ENCODE data around the gene CHAF1A.

Gene CHAF1A

DNA sequence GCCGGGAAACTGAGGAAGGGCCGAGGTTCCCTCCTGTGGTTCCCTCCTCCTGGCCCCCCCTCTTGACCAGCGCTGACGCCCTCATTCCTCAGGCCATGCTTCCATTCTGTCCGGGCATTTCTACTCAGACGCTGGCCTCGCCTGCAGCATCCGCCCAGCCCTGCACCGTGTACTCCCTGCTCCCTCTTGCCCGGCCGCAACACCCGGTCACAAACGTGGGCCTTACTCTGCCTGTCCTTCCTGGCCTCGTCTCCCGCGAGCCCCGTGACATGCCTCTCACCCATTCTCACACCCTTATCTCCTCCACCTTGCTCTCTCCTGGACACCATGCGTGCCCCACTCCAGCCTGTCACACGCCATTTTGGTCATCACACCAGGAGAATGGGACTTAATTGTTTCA, 80.9 kb downstream of the CHAF1A start:
- Histone ChIP-seq H4K20me1 (ENCODE audit: insufficient read depth, low read length) (0 out of 2 replicates have a peak, but pooled peaks cover 3% of the 10 kb centered on the region), H3K9ac (ENCODE audit: low read depth, low read length) (no peak overlapping the region)

DNA sequence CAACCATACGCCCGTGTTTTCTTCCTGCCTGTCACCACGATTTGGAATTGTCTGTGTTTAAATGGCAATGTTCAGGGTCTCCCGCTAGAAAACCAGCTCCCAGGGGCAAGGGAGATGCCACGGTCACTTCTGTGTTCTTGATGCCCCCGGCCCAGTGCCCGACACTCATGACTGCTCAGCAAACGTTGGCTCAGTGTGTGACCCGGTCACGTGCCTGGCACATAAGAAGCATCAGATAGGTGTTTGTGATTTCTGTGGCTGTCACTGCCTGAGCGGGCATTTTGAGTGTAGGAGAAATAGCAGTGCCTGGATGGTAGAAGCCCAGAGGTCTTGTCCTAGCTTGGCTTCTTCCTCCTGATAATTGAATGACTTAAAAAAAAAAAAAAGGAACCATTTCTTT, 85.1 kb downstream of the CHAF1A start:
- Histone ChIP-seq H3K9ac (ENCODE audit: low read depth, low read length) (no peak overlapping the region), H3K4me1 (ENCODE audit: insufficient read depth, low read length) (no peaks in the 10 kb centered on the region), H3K79me2 (ENCODE audit: insufficient read depth, low read length) (no peaks in the 10 kb centered on the region), H3K27me3 (ENCODE audit: insufficient read depth, low read length, poor library complexity) (no peaks in the 10 kb centered on the region), H3K4me3 (ENCODE audit: low read depth in 1 of 2, low read length in 2 of 2) (no peak overlapping the region), H4K20me1 (ENCODE audit: insufficient read depth, low read length) (peaks cover 4% of the 10 kb centered on the region; the same call in 1 of the 2 replicates), H3K27ac (ENCODE audit: low read length) (no peak overlapping the region), H3K36me3 (ENCODE audit: insufficient read depth, low read length) (peaks cover 57% of the 10 kb centered on the region), H3K4me2 (ENCODE audit: insufficient read depth, low read length) (no peak overlapping the region), H3K9me3 (ENCODE audit: insufficient read depth, low read length, severe bottlenecking) (no peaks in the 10 kb centered on the region), H2AFZ (ENCODE audit: low read depth, low read length) (no peak overlapping the region)
- ATAC-seq (ENCODE audit: insufficient read depth, low read depth) = no peak
- DNase-seq = no peak
- no peak for TF ChIP-seq EZH2 (IDR thresholded peaks at IDR 0.05; ENCODE audit: borderline replicate concordance, low read depth, low read length, severe bottlenecking)
- TF ChIP-seq, protein P1, sequence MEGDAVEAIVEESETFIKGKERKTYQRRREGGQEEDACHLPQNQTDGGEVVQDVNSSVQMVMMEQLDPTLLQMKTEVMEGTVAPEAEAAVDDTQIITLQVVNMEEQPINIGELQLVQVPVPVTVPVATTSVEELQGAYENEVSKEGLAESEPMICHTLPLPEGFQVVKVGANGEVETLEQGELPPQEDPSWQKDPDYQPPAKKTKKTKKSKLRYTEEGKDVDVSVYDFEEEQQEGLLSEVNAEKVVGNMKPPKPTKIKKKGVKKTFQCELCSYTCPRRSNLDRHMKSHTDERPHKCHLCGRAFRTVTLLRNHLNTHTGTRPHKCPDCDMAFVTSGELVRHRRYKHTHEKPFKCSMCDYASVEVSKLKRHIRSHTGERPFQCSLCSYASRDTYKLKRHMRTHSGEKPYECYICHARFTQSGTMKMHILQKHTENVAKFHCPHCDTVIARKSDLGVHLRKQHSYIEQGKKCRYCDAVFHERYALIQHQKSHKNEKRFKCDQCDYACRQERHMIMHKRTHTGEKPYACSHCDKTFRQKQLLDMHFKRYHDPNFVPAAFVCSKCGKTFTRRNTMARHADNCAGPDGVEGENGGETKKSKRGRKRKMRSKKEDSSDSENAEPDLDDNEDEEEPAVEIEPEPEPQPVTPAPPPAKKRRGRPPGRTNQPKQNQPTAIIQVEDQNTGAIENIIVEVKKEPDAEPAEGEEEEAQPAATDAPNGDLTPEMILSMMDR (IDR thresholded peaks at IDR 0.05; ENCODE audit: borderline replicate concordance, extremely low read depth, low read length, poor library complexity, severe bottlenecking) = no peak

More for the DNA sequence above, 80.9 kb downstream of the CHAF1A start:
- H3K27me3 ChIP-seq (ENCODE audit: insufficient read depth, low read length, poor library complexity) = no peaks in the 10 kb centered on the region
- no peak overlapping the region for H3K27ac ChIP-seq (ENCODE audit: low read length)
- H3K79me2 ChIP-seq (ENCODE audit: insufficient read depth, low read length) = no peaks in the 10 kb centered on the region
- H3K9me3 ChIP-seq (ENCODE audit: insufficient read depth, low read length, severe bottlenecking) = no peaks in the 10 kb centered on the region
- no peak overlapping the region for H3K4me2 ChIP-seq (ENCODE audit: insufficient read depth, low read length)
- H3K36me3 ChIP-seq (ENCODE audit: insufficient read depth, low read length) = peaks cover 39% of the 10 kb centered on the region
- H3K4me1 ChIP-seq (ENCODE audit: insufficient read depth, low read length) = no peaks in the 10 kb centered on the region
- DNase-seq (no peak), ATAC-seq (ENCODE audit: insufficient read depth, low read depth) (no peak)
- TF ChIP-seq EZH2 (IDR thresholded peaks at IDR 0.05; ENCODE audit: borderline replicate concordance, low read depth, low read length, severe bottlenecking) = no peak
- TF ChIP-seq, protein P1 (IDR thresholded peaks at IDR 0.05; ENCODE audit: borderline replicate concordance, extremely low read depth, low read length, poor library complexity, severe bottlenecking) = no peak
- no peak overlapping the region for H2AFZ ChIP-seq (ENCODE audit: low read depth, low read length)
- no peak overlapping the region for H3K4me3 ChIP-seq (ENCODE audit: low read depth in 1 of 2, low read length in 2 of 2)

DNA sequence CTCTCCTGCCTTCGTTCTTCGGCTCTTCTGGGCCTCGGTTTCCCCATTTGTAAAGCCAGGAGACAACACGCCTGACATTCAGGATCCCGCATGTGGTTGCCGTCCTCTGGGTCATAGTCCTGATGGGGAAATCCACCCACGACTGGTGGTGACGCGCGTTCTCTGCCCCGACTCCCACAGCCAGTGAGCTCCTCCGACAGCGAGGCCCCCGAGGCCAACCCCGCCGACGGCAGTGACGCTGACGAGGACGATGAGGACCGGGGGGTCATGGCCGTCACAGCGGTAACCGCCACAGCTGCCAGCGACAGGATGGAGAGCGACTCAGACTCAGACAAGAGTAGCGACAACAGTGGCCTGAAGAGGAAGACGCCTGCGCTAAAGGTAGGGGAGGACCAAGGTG, 86.1 kb downstream of the CHAF1A start:
- no peaks in the 10 kb centered on the region for H3K4me1 ChIP-seq (ENCODE audit: insufficient read depth, low read length)
- no peaks in the 10 kb centered on the region for H3K27me3 ChIP-seq (ENCODE audit: insufficient read depth, low read length, poor library complexity)
- H3K9ac ChIP-seq (ENCODE audit: low read depth, low read length) = no peak overlapping the region
- TF ChIP-seq, protein P1 (IDR thresholded peaks at IDR 0.05; ENCODE audit: borderline replicate concordance, extremely low read depth, low read length, poor library complexity, severe bottlenecking) = no peak
- TF ChIP-seq EZH2 (IDR thresholded peaks at IDR 0.05; ENCODE audit: borderline replicate concordance, low read depth, low read length, severe bottlenecking) = no peak
- H2AFZ ChIP-seq (ENCODE audit: low read depth, low read length) = no peak overlapping the region
- no peak for DNase-seq
- no peak overlapping the region for H3K4me2 ChIP-seq (ENCODE audit: insufficient read depth, low read length)
- H3K79me2 ChIP-seq (ENCODE audit: insufficient read depth, low read length) = no peaks in the 10 kb centered on the region
- no peak for ATAC-seq (ENCODE audit: insufficient read depth, low read depth)
- H3K4me3 ChIP-seq (ENCODE audit: low read depth in 1 of 2, low read length in 2 of 2) = no peak overlapping the region
- H4K20me1 ChIP-seq (ENCODE audit: insufficient read depth, low read length) = peaks cover 8% of the 10 kb centered on the region; the same call in 1 of the 2 replicates
- no peak overlapping the region for H3K27ac ChIP-seq (ENCODE audit: low read length)
- H3K9me3 ChIP-seq (ENCODE audit: insufficient read depth, low read length, severe bottlenecking) = no peaks in the 10 kb centered on the region
- H3K36me3 ChIP-seq (ENCODE audit: insufficient read depth, low read length) = peaks cover 57% of the 10 kb centered on the region

DNA sequence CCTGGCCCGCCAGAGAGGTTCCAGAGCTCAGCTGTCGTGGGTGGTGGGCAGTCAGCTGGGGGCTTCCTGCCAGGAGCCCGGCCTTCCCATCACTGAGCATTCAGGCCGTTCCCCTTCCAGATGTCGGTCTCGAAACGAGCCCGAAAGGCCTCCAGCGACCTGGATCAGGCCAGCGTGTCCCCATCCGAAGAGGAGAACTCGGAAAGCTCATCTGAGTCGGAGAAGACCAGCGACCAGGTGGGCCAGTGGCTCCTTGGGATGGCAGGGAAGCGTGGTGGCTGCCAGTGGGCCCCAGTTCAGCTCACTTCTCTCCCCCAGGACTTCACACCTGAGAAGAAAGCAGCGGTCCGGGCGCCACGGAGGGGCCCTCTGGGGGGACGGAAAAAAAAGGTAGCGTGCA, 89.0 kb downstream of the CHAF1A start:
- H2AFZ ChIP-seq (ENCODE audit: low read depth, low read length) = no peak overlapping the region
- no peak overlapping the region for H3K9ac ChIP-seq (ENCODE audit: low read depth, low read length)
- H3K36me3 ChIP-seq (ENCODE audit: insufficient read depth, low read length) = peaks cover 75% of the 10 kb centered on the region
- ATAC-seq (ENCODE audit: insufficient read depth, low read depth) = no peak
- H4K20me1 ChIP-seq (ENCODE audit: insufficient read depth, low read length) = peaks cover 8% of the 10 kb centered on the region; the same call in 1 of the 2 replicates
- no peak for DNase-seq
- no peak overlapping the region for H3K4me3 ChIP-seq (ENCODE audit: low read depth in 1 of 2, low read length in 2 of 2)
- H3K27ac ChIP-seq (ENCODE audit: low read length) = no peak overlapping the region
- no peaks in the 10 kb centered on the region for H3K4me1 ChIP-seq (ENCODE audit: insufficient read depth, low read length)
- H3K79me2 ChIP-seq (ENCODE audit: insufficient read depth, low read length) = no peaks in the 10 kb centered on the region
- no peak for TF ChIP-seq EZH2 (IDR thresholded peaks at IDR 0.05; ENCODE audit: borderline replicate concordance, low read depth, low read length, severe bottlenecking)
- TF ChIP-seq, protein P1 (IDR thresholded peaks at IDR 0.05; ENCODE audit: borderline replicate concordance, extremely low read depth, low read length, poor library complexity, severe bottlenecking) = no peak
- H3K4me2 ChIP-seq (ENCODE audit: insufficient read depth, low read length) = no peak overlapping the region
- no peaks in the 10 kb centered on the region for H3K27me3 ChIP-seq (ENCODE audit: insufficient read depth, low read length, poor library complexity)
- H3K9me3 ChIP-seq (ENCODE audit: insufficient read depth, low read length, severe bottlenecking) = no peaks in the 10 kb centered on the region
